H1 (cell line): ENCODE results near the gene ATOH8. TPM values are rescaled to one million over a fixed set of nuclear protein-coding genes. Genes with fewer than 3 reads are reported as not detected.

Experiments
- CTCF ChIA-PET: fragments of 300-600 bp; sonication (Branson Sonifier 250); formaldehyde crosslinking; loops from one replicate; lab custom pipeline; 2021; ENCODE audit not compliant: partially characterized antibody; lab: Charles Lee
- POLR2A ChIA-PET: fragments of 300-600 bp; sonication (Branson Sonifier 250); formaldehyde crosslinking; loops from one replicate; lab custom pipeline; 2021; ENCODE audit warnings: inconsistent platforms; ENCODE audit not compliant: partially characterized antibody; lab: Charles Lee
- DNase-seq, 2 experiments: peaks; one replicate each; pipeline versions ENCODE4 v3.0.0 to v3.0.0-alpha.2; 2010 to 2022; ENCODE audit warnings: low spot score in 2 of 2, low read depth in 1 of 2, mixed read lengths in 1 of 2
- FAIRE-seq: peaks from 2 replicates; lab custom pipeline; 2011; peaks lifted over from hg19 to GRCh38; lab: Jason Lieb, UNC
- H2AFZ ChIP-seq: 2 replicates; pipeline ENCODE4 v1.8.1; 2012; ENCODE audit warnings: low read length, inconsistent platforms
- H2AK5ac ChIP-seq: 2 replicates; pipeline ENCODE4 v1.6.1; 2013; ENCODE audit warnings: low read depth, low read length
- H2BK120ac ChIP-seq: replicated peaks from 2 replicates; pipeline ENCODE3; 2013; ENCODE audit warnings: low read depth, low read length, inconsistent platforms
- H2BK12ac ChIP-seq: 2 replicates; pipeline ENCODE4 v1.6.1; 2013; ENCODE audit warnings: low read depth, low read length
- H2BK15ac ChIP-seq: 2 replicates; pipeline ENCODE4 v1.6.1; 2013; ENCODE audit warnings: low read length
- H2BK20ac ChIP-seq: 2 replicates; pipeline ENCODE4 v1.6.1; 2013; ENCODE audit warnings: low read length
- H2BK5ac ChIP-seq: 2 replicates; pipeline ENCODE4 v1.6.1; 2013; ENCODE audit warnings: low read depth, low read length
- H3K14ac ChIP-seq: 2 replicates; pipeline ENCODE4 v1.6.1; 2013; ENCODE audit warnings: inconsistent platforms; ENCODE audit not compliant: insufficient read length
- H3K18ac ChIP-seq: 2 replicates; pipeline ENCODE4 v1.6.1; 2013; ENCODE audit warnings: low read length; ENCODE audit errors: extremely low read depth
- H3K23ac ChIP-seq: 2 replicates; pipeline ENCODE4 v1.6.1; 2013; ENCODE audit warnings: inconsistent platforms; ENCODE audit not compliant: insufficient read length
- H3K23me2 ChIP-seq: 2 replicates; pipeline ENCODE4 v1.6.1; 2013; ENCODE audit warnings: low read depth, low read length
- H3K27ac ChIP-seq: 2 replicates; pipeline ENCODE4 v1.6.1; 2011; ENCODE audit warnings: low read depth, low read length, inconsistent platforms
- H3K27me3 ChIP-seq, 4 experiments: replicated peaks in 1 of 4; 1 replicate in 1 of 4; 2 replicates in 3 of 4; pipeline versions ENCODE4 v1.6.1 to v1.8.1; 2011 to 2013; ENCODE audit warnings: low read length in 3 of 4, mild to moderate bottlenecking in 3 of 4, inconsistent platforms in 2 of 4, mixed read lengths in 2 of 4, moderate library complexity in 1 of 4; ENCODE audit not compliant: control insufficient read depth in 3 of 4, insufficient read depth in 3 of 4; ENCODE audit errors: extremely low read depth in 1 of 4
- H3K36me3 ChIP-seq, 4 experiments: 2 replicates each; pipeline versions ENCODE4 v1.6.1 to v1.8.1; 2011 to 2013; ENCODE audit warnings: mild to moderate bottlenecking in 4 of 4, low read length in 3 of 4, moderate library complexity in 2 of 4, control low read depth in 1 of 4, inconsistent platforms in 1 of 4; ENCODE audit not compliant: insufficient read depth in 4 of 4, control insufficient read depth in 2 of 4
- H3K4ac ChIP-seq: replicated peaks from 2 replicates; pipeline ENCODE3; 2013; ENCODE audit warnings: low read length, low read depth, mixed read lengths, inconsistent platforms; ENCODE audit not compliant: insufficient read length
- H3K4me1 ChIP-seq, 4 experiments: replicated peaks in 1 of 4; 1 replicate in 1 of 4; 2 replicates in 3 of 4; pipeline versions ENCODE4 v1.6.1 to v1.8.1; 2011 to 2013; ENCODE audit warnings: low read length in 3 of 4, inconsistent platforms in 2 of 4, mixed read lengths in 1 of 4; ENCODE audit not compliant: insufficient read depth in 4 of 4, control insufficient read depth in 3 of 4
- H3K4me2 ChIP-seq, 2 experiments: 2 replicates each; pipeline versions ENCODE4 v1.6.1 to v1.8.1; 2011 to 2013; ENCODE audit warnings: low read depth in 2 of 2, low read length in 2 of 2, control low read depth in 1 of 2, inconsistent platforms in 1 of 2, mild to moderate bottlenecking in 1 of 2; ENCODE audit not compliant: insufficient read depth in 1 of 2
- H3K4me3 ChIP-seq, 4 experiments: fragments of 200-600, 300-600 bp in 1 of 4; sonication (generic), shearing (Covaris generic), sonication (Bioruptor Twin) in 1 of 4; 2 replicates each; pipeline versions ENCODE4 v1.5.1 to v1.8.1; 2011 to 2016; ENCODE audit warnings: low read length in 4 of 4, low read depth in 3 of 4, control low read depth in 2 of 4, inconsistent platforms in 2 of 4, mild to moderate bottlenecking in 2 of 4, mixed read lengths in 1 of 4, moderate library complexity in 1 of 4; ENCODE audit not compliant: insufficient read depth in 2 of 4; ENCODE audit errors: extremely low read depth in 1 of 4
- H3K56ac ChIP-seq: replicated peaks from 2 replicates; pipeline ENCODE3; 2013; ENCODE audit warnings: low read depth, mild to moderate bottlenecking, mixed read lengths, low read length, inconsistent platforms; ENCODE audit not compliant: insufficient read length
- H3K79me1 ChIP-seq: 2 replicates; pipeline ENCODE4 v1.6.1; 2013; ENCODE audit warnings: low read depth, low read length, control low read depth
- H3K79me2 ChIP-seq, 2 experiments: 2 replicates each; pipeline versions ENCODE4 v1.6.1 to v1.8.1; 2012 to 2013; ENCODE audit warnings: low read length in 2 of 2, mild to moderate bottlenecking in 2 of 2, inconsistent platforms in 1 of 2; ENCODE audit not compliant: insufficient read depth in 2 of 2, control insufficient read depth in 1 of 2
- H3K9ac ChIP-seq, 4 experiments: replicated peaks in 1 of 4; 1 replicate in 1 of 4; 2 replicates in 3 of 4; pipeline versions ENCODE4 v1.6.1 to v1.8.1; 2011 to 2013; ENCODE audit warnings: low read depth in 3 of 4, low read length in 3 of 4, control low read depth in 2 of 4, mild to moderate bottlenecking in 2 of 4, moderate library complexity in 2 of 4, inconsistent platforms in 1 of 4; ENCODE audit errors: extremely low read depth in 1 of 4
- H3K9me3 ChIP-seq, 2 experiments: 2 replicates each; pipeline versions ENCODE4 v1.6.1 to v1.8.1; 2012 to 2013; ENCODE audit warnings: mild to moderate bottlenecking in 2 of 2, moderate library complexity in 2 of 2, control low read depth in 1 of 2, inconsistent platforms in 1 of 2, low read depth in 1 of 2, low read length in 1 of 2, mixed read lengths in 1 of 2; ENCODE audit not compliant: insufficient read depth in 2 of 2
- H4K20me1 ChIP-seq, 2 experiments: replicated peaks in 1 of 2; 2 replicates each; pipeline versions ENCODE3 to v1.8.1; 2011 to 2013; ENCODE audit warnings: inconsistent platforms in 2 of 2, low read length in 2 of 2, mild to moderate bottlenecking in 1 of 2; ENCODE audit not compliant: insufficient read depth in 2 of 2, control insufficient read depth in 1 of 2
- H4K5ac ChIP-seq: 2 replicates; pipeline ENCODE4 v1.6.1; 2013; ENCODE audit warnings: low read length, low read depth, mixed read lengths, inconsistent platforms; ENCODE audit not compliant: insufficient read length
- H4K8ac ChIP-seq: 2 replicates; pipeline ENCODE4 v1.8.0; 2013; ENCODE audit warnings: mild to moderate bottlenecking, moderate library complexity, low read length, inconsistent platforms; ENCODE audit not compliant: insufficient read depth; ENCODE audit errors: extremely low read depth
- H4K91ac ChIP-seq: replicated peaks from 2 replicates; pipeline ENCODE3; 2013; ENCODE audit warnings: low read length, mixed read lengths, inconsistent platforms; ENCODE audit not compliant: insufficient read length
- CBX8 ChIP-seq: fragments of 300-800, 300-1000 bp; sonication (generic); IDR thresholded peaks from 2 replicates; pipeline ENCODE4 v1.7.1; 2016; ENCODE audit warnings: low read depth, low read length, borderline replicate concordance
- CTBP2 ChIP-seq: IDR thresholded peaks from 2 replicates; pipeline ENCODE4 v1.7.0; 2011; ENCODE audit warnings: borderline replicate concordance, mild to moderate bottlenecking, moderate library complexity, mixed read lengths, low read length; ENCODE audit not compliant: insufficient read depth, insufficient read length
- EP300 ChIP-seq, 2 experiments: IDR thresholded peaks; 1 replicate in 1 of 2; 2 replicates in 1 of 2; pipeline ENCODE4 v1.6.1; 2011 to 2012; ENCODE audit warnings: low read depth in 2 of 2, low read length in 2 of 2, mild to moderate bottlenecking in 2 of 2, borderline replicate concordance in 1 of 2, inconsistent platforms in 1 of 2, moderate library complexity in 1 of 2
- JUND ChIP-seq: IDR thresholded peaks from 2 replicates; pipeline ENCODE4 v1.6.1; 2011; ENCODE audit warnings: mild to moderate bottlenecking, improper control_type of control experiment, low read length
- KDM5A ChIP-seq: fragments of 200-600 bp; IDR thresholded peaks from 2 replicates; pipeline ENCODE4 v1.7.1; 2012; ENCODE audit warnings: mild to moderate bottlenecking, low read length, inconsistent platforms, mixed read lengths
- POLR2A ChIP-seq, 2 experiments: IDR thresholded peaks; 1 replicate in 1 of 2; 2 replicates in 1 of 2; pipeline ENCODE4 v1.6.1; 2011; ENCODE audit warnings: low read depth in 2 of 2, low read length in 2 of 2, mild to moderate bottlenecking in 2 of 2; ENCODE audit errors: control extremely low read depth in 1 of 2
- RNF2 ChIP-seq: fragments of 200-900, 300-1000 bp; sonication (generic); IDR thresholded peaks from 2 replicates; pipeline ENCODE4 v1.7.1; 2016; ENCODE audit warnings: borderline replicate concordance, low read depth, mild to moderate bottlenecking, antibody characterized with exemption, low read length; ENCODE audit not compliant: poor library complexity, severe bottlenecking; ENCODE audit errors: missing control alignments
- RXRA ChIP-seq: IDR thresholded peaks from 2 replicates; pipeline ENCODE4 v1.6.1; 2011; ENCODE audit warnings: low read depth, mild to moderate bottlenecking, low read length, moderate library complexity; ENCODE audit not compliant: insufficient read depth
- SIN3A ChIP-seq, 2 experiments: IDR thresholded peaks in 1 of 2; conservative IDR thresholded peaks in 1 of 2; 2 replicates each; pipeline ENCODE4 v1.6.1; 2011 to 2012; ENCODE audit warnings: low read length in 2 of 2, improper control_type of control experiment in 1 of 2, low read depth in 1 of 2, mild to moderate bottlenecking in 1 of 2
- SIX5 ChIP-seq: IDR thresholded peaks from 2 replicates; pipeline ENCODE4 v1.6.1; 2011; ENCODE audit warnings: mild to moderate bottlenecking, low read depth, low read length
- SP2 ChIP-seq: IDR thresholded peaks from 2 replicates; pipeline ENCODE4 v1.6.1; 2012; ENCODE audit warnings: mild to moderate bottlenecking, low read length, inconsistent platforms
- SRF ChIP-seq: IDR thresholded peaks from 2 replicates; pipeline ENCODE4 v1.6.1; 2011; ENCODE audit warnings: mild to moderate bottlenecking, low read depth, low read length, moderate library complexity
- SUZ12 ChIP-seq: fragments of 200-600 bp; sonication (generic); IDR thresholded peaks from 2 replicates; pipeline ENCODE4 v1.6.1; 2012; ENCODE audit warnings: mild to moderate bottlenecking, inconsistent platforms, low read length, moderate library complexity, mixed read lengths
- WGBS, 2 experiments: shearing (Covaris generic) in 1 of 2; methylation state at CpG; one replicate each; pipeline versions ENCODE4 v1.1.6 to v1.1.7; 2013 to 2015; ENCODE audit warnings: low lambda C conversion rate in 2 of 2, mixed read lengths in 2 of 2, inconsistent platforms in 1 of 2, low coverage in 1 of 2, missing lambda C conversion rate in 1 of 2; ENCODE audit not compliant: insufficient replicate concordance in 2 of 2, insufficient coverage in 1 of 2, insufficient read length in 1 of 2; ENCODE audit errors: extremely low coverage in 1 of 2, missing lambda C conversion rate in 1 of 2; 5-methylcytosine and 5-hydroxymethylcytosine counted together
- polyA plus RNA-seq, 7 experiments: library from polyadenylated mRNA; depleted of rRNA in 3 of 7; stranded (reverse) in 5 of 7; unstranded in 2 of 7; fragments of >200 nt in 5 of 7; fragments of 200-250 nt in 2 of 7; gene quantifications; 1 replicate in 5 of 7; 2 replicates in 1 of 7; 4 replicates in 1 of 7; pipeline versions ENCODE4 v1.2.1 to v1.2.3, GENCODE V29; 2011 to 2013; ENCODE audit warnings: missing spikeins in 2 of 7, mixed read lengths in 2 of 7
- total RNA-seq: library from RNA; stranded (reverse); fragmentation: NEBNext Ultra II Directional; extraction: Animal tissue kit (Norgen Biotek cat#: 25700); gene quantifications from 2 replicates; pipeline ENCODE4 v1.2.1, GENCODE V29; 2021

Gene ATOH8
- total and polyA plus RNA-seq, 2 of the 8 experiments (the other 6 are each of a cell fraction or from before 2014, with no cell fraction given): 0.50 to 0.53 TPM

DNA sequence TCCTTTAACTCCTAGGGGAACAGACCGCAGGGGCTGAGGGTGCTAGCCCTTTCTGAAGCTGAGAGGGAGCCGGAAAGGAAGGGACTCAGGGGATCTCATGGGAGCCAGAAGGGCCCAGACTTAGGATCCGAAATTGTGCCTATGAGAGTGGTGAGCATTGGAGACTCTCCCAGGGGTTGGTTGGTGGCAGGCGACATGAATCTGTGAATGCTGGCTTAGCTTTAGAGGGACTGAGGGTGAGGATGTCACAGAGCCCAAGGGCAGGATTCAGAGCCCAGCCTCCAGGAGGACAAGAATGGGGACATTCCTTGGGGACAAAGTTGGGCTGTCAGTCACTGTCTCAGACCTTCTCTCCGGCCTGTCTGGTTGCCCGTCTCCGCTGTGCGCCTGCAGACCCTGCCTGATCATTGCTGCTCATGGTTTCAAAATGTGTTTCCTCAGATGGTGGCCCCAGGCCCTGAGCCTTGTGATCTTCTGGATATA is 42.2 kb upstream of the ATOH8 start:
- H3K79me2 ChIP-seq: no peaks in the 10 kb centered on the region
- no peaks in the 10 kb centered on the region for H4K20me1 ChIP-seq
- no peak overlapping the region for H3K56ac ChIP-seq
- no peaks in the 10 kb centered on the region; a peak in 2 of 7 replicates for H3K27me3 ChIP-seq
- TF ChIP-seq JUND: no peak
- no peak for TF ChIP-seq SIN3A (conservative IDR thresholded peaks at IDR 0.05 in 1 of 2, IDR thresholded peaks at IDR 0.05 in 1 of 2; ENCODE audit: low read depth in 1 of 2, low read length in 2 of 2)
- TF ChIP-seq RNF2: no peak
- no peak for TF ChIP-seq CTBP2
- no peak for TF ChIP-seq SRF
- no peak for TF ChIP-seq EP300 (IDR thresholded peaks at IDR 0.05; ENCODE audit: borderline replicate concordance in 1 of 2, low read depth in 2 of 2, low read length in 2 of 2)
- no peak for TF ChIP-seq RXRA
- no peak for TF ChIP-seq KDM5A
- TF ChIP-seq CBX8: no peak
- TF ChIP-seq SP2: no peak
- TF ChIP-seq POLR2A (IDR thresholded peaks at IDR 0.05; ENCODE audit: control extremely low read depth in 1 of 2, low read depth in 2 of 2, low read length in 2 of 2): no peak
- TF ChIP-seq SIX5: no peak
- no peak for TF ChIP-seq SUZ12
- no peak overlapping the region for H3K14ac ChIP-seq
- H2BK20ac ChIP-seq: no peak overlapping the region
- H3K36me3 ChIP-seq: no peaks in the 10 kb centered on the region
- H3K4ac ChIP-seq: no peak overlapping the region
- H4K5ac ChIP-seq: no peak overlapping the region
- H2BK5ac ChIP-seq: no peak overlapping the region
- ChIA-PET POLR2A (interaction anchor here (1.3 kb wide), 1 partner anchor 62 kb away, joined by 3 read pairs; no protein-coding TSS in a partner anchor), CTCF (interaction anchor here (1.2 to 2.2 kb wide), 5 partner anchors 11 to 102 kb away, joined by 3 to 7 read pairs (median 5); no protein-coding TSS in a partner anchor)
- H2BK15ac ChIP-seq: no peak overlapping the region
- no peak overlapping the region for H2BK120ac ChIP-seq
- FAIRE-seq: no peak
- H3K4me1 ChIP-seq: no peaks in the 10 kb centered on the region; a peak in 1 of 7 replicates
- H4K91ac ChIP-seq: no peak overlapping the region
- 89% methylated on average over 8 of the region's 8 CpGs; no CpG with 5 or more reads in 1 of the 2 experiments for WGBS, 2 experiments
- no peaks in the 10 kb centered on the region for H3K9me3 ChIP-seq
- H3K23ac ChIP-seq: no peak overlapping the region
- DNase-seq: no peak
- no peaks in the 10 kb centered on the region for H3K23me2 ChIP-seq
- no peak overlapping the region for H2AK5ac ChIP-seq
- no peak overlapping the region for H3K18ac ChIP-seq
- no peak overlapping the region for H3K27ac ChIP-seq
- H2AFZ ChIP-seq: no peak overlapping the region
- H3K4me2 ChIP-seq: no peak overlapping the region
- no peak overlapping the region for H2BK12ac ChIP-seq
- H3K9ac ChIP-seq: no peak overlapping the region
- no peaks in the 10 kb centered on the region for H3K79me1 ChIP-seq
- H4K8ac ChIP-seq: no peak overlapping the region; the same call in 1 of the 2 replicates
- no peak overlapping the region for H3K4me3 ChIP-seq
